Measurements from ENCODE around the gene KCNMA1. TPM values are rescaled to one million over a fixed set of nuclear protein-coding genes. Genes with fewer than 3 reads are reported as not detected.

Gene KCNMA1
- total and polyA plus RNA-seq, 5 donors: 1.5 to 6.1 (median 3.3) TPM

- 90% methylated on average over 1 of the region's 1 CpG for WGBS
- intact Hi-C loops (cut with DNase I): no loop called here
- H3K9me3 ChIP-seq (ENCODE audit: control insufficient read depth, low read length): no peaks in the 10 kb centered on the region
These were observed 807.4 kb downstream of the KCNMA1 start for GRCh38 chr10:76830218-76830617.

GRCh38 chr10:76829724-76830123 lies 807.9 kb downstream of the KCNMA1 start:
- Histone ChIP-seq H3K27ac (ENCODE audit: low read length) (no peak overlapping the region), H3K4me3 (ENCODE audit: low read length) (no peak overlapping the region), H3K27me3 (ENCODE audit: control insufficient read depth, insufficient read depth) (no peaks in the 10 kb centered on the region), H3K4me1 (ENCODE audit: control insufficient read depth, insufficient read depth, low read length) (no peaks in the 10 kb centered on the region), H3K9me3 (ENCODE audit: control insufficient read depth, low read length) (no peaks in the 10 kb centered on the region)
- ATAC-seq (no peak), DNase-seq (no peak)
- WGBS: 65% methylated on average over 2 of the region's 2 CpGs
- intact Hi-C loops (cut with DNase I): no loop called here

More at GRCh38 chr10:76830218-76830617, 807.4 kb downstream of the KCNMA1 start:
- Histone ChIP-seq H3K4me3 (ENCODE audit: low read length) (no peak overlapping the region), H3K4me1 (ENCODE audit: control insufficient read depth, insufficient read depth, low read length) (no peaks in the 10 kb centered on the region), H3K27me3 (ENCODE audit: control insufficient read depth, insufficient read depth) (no peaks in the 10 kb centered on the region), H3K27ac (ENCODE audit: low read length) (no peak overlapping the region)
- ATAC-seq: no peak
- no peak for DNase-seq

Measured in right cardiac atrium (tissue), 5 donors.